Measurements from ENCODE around the gene LTB4R2.

GRCh38 chr14:24315243-24315806 is 5.4 kb downstream of the LTB4R2 start:
- TF ChIP-seq CTCF (IDR thresholded peaks at IDR 0.05) (no peak), EZH2phosphoT487 (IDR thresholded peaks at IDR 0.05) (no peak)
